K562 (cell line): Measurements from ENCODE around the gene PGM5. TPM values are rescaled to one million over a fixed set of nuclear protein-coding genes. Genes with fewer than 3 reads are reported as not detected.

Experiments used
- ATAC-seq: fragments of 200-7000 bp; cut with Tn5 transposase; 3 replicates; pipeline ENCODE4 v1.9.1; 2020; ENCODE audit warnings: moderate library complexity
- BruUV-seq: library from RNA; stranded (reverse); fragments of 400-500 nt; replicated peaks from 2 replicates; lab custom pipeline; 2021; lab: Mats Ljungman, UMichigan
- CTCF ChIA-PET: fragments of 300-600 bp; formaldehyde crosslinking; extraction: SDS; loops from one replicate; lab custom pipeline; 2021; ENCODE audit warnings: low intra/inter-chr PET ratio; lab: Yijun Ruan, JAX
- POLR2A ChIA-PET: fragments of 300-600, 350-650 bp; sonication (Branson Sonifier 250); formaldehyde crosslinking; extraction: SDS; loops from one replicate; lab custom pipeline; 2021; ENCODE audit warnings: antibody characterized with exemption, inconsistent platforms; lab: Yijun Ruan, JAX
- DNase-seq, 4 experiments: peaks; one replicate each; pipeline versions ENCODE4 v3.0.0 to v3.0.0-alpha.2; 2011 to 2018; ENCODE audit warnings: low spot score in 3 of 4, mixed read lengths in 3 of 4; ENCODE audit errors: extremely low read depth in 1 of 4
- FAIRE-seq: peaks from 2 replicates; lab custom pipeline; 2011; peaks lifted over from hg19 to GRCh38; lab: Jason Lieb, UNC
- H2AFZ ChIP-seq: 2 replicates; pipeline ENCODE4 v1.6.0; 2011; ENCODE audit warnings: low read depth, low read length, control low read depth, inconsistent platforms
- H3K27ac ChIP-seq: fragments of 200-600 bp; 3 replicates; pipeline ENCODE4 v1.8.0; 2011; ENCODE audit warnings: low read depth, mild to moderate bottlenecking, control low read depth, inconsistent platforms, low read length, moderate library complexity, mixed read lengths; ENCODE audit errors: extremely low read depth
- H3K27me3 ChIP-seq, 2 experiments: fragments of 300-600 bp in 1 of 2; 2 replicates in 1 of 2; 3 replicates in 1 of 2; pipeline versions ENCODE4 v1.6.0 to v1.8.0; 2011; ENCODE audit warnings: inconsistent platforms in 2 of 2, low read length in 2 of 2, mild to moderate bottlenecking in 1 of 2, mixed read lengths in 1 of 2, moderate library complexity in 1 of 2; ENCODE audit not compliant: control insufficient read depth in 2 of 2, insufficient read depth in 2 of 2
- H3K36me3 ChIP-seq: fragments of 300-600 bp; 3 replicates; pipeline ENCODE4 v1.8.0; 2011; ENCODE audit warnings: mild to moderate bottlenecking, low read length, inconsistent platforms; ENCODE audit not compliant: control insufficient read depth, insufficient read depth
- H3K4me1 ChIP-seq, 2 experiments: fragments of 200-600 bp in 1 of 2; replicated peaks in 1 of 2; 2 replicates in 1 of 2; 3 replicates in 1 of 2; pipeline versions ENCODE4 v1.5.1 to v1.8.0; 2011; ENCODE audit warnings: inconsistent platforms in 2 of 2, low read length in 2 of 2, mild to moderate bottlenecking in 1 of 2, mixed read lengths in 1 of 2, moderate library complexity in 1 of 2; ENCODE audit not compliant: control insufficient read depth in 2 of 2, insufficient read depth in 2 of 2
- H3K4me2 ChIP-seq: 2 replicates; pipeline ENCODE4 v1.6.1; 2011; ENCODE audit warnings: low read length, control low read depth, inconsistent platforms, mixed read lengths; ENCODE audit not compliant: insufficient read depth
- H3K4me3 ChIP-seq: fragments of 200-600 bp; sonication (generic), shearing (Covaris generic); 2 replicates; pipeline ENCODE4 v1.5.1; 2016; ENCODE audit warnings: control low read depth, inconsistent platforms
- H3K79me2 ChIP-seq: fragments of 200-600 bp; 3 replicates; pipeline ENCODE4 v1.8.0; 2011; ENCODE audit warnings: low read length, inconsistent platforms; ENCODE audit not compliant: control insufficient read depth, insufficient read depth
- H3K9ac ChIP-seq, 2 experiments: 2 replicates each; pipeline versions ENCODE4 v1.6.0 to v1.6.1; 2011; ENCODE audit warnings: low read depth in 2 of 2, low read length in 2 of 2, control low read depth in 1 of 2, inconsistent platforms in 1 of 2, mild to moderate bottlenecking in 1 of 2, mixed read lengths in 1 of 2; ENCODE audit not compliant: insufficient read depth in 1 of 2
- H3K9me1 ChIP-seq: one replicate; pipeline ENCODE4 v1.6.0; 2011; ENCODE audit warnings: inconsistent platforms, mild to moderate bottlenecking, low read length, moderate library complexity; ENCODE audit not compliant: control insufficient read depth, insufficient read depth
- H3K9me3 ChIP-seq: replicated peaks from 2 replicates; pipeline ENCODE4 v1.5.1; 2011; ENCODE audit warnings: low read depth, low read length, inconsistent platforms; ENCODE audit not compliant: control insufficient read depth, insufficient read depth
- H4K20me1 ChIP-seq: replicated peaks from 2 replicates; pipeline ENCODE4 v1.6.1; 2011; ENCODE audit warnings: low read length, inconsistent platforms, mixed read lengths; ENCODE audit not compliant: control insufficient read depth, insufficient read depth
- ATF6 ChIP-seq: sonication (generic); formaldehyde crosslinking; IDR thresholded peaks from 2 replicates; pipeline ENCODE4 v1.4.0; 2020; ENCODE audit warnings: mild to moderate bottlenecking, missing genetic modification reagents
- BHLHE40 ChIP-seq: IDR thresholded peaks from 2 replicates; pipeline ENCODE4 v1.6.1; 2011; ENCODE audit warnings: low read length, improper control_type of control experiment
- CHD2 ChIP-seq: IDR thresholded peaks from 2 replicates; pipeline ENCODE4 v1.6.1; 2011; ENCODE audit warnings: low read depth, low read length
- CREB3L1 ChIP-seq: fragments of 450-650 bp; IDR thresholded peaks from 2 replicates; pipeline ENCODE4 v1.6.1; 2014; ENCODE audit warnings: low read depth, mild to moderate bottlenecking, moderate library complexity, borderline replicate concordance
- DEAF1 ChIP-seq: fragments of 450-650 bp; formaldehyde crosslinking; IDR thresholded peaks from 2 replicates; pipeline ENCODE4 v1.4.0; 2020; ENCODE audit warnings: mild to moderate bottlenecking, moderate library complexity
- HMBOX1 ChIP-seq: sonication (generic); IDR thresholded peaks from 2 replicates; pipeline ENCODE4 v1.6.1; 2016
- ILF3 ChIP-seq: fragments of 450-650 bp; IDR thresholded peaks from 2 replicates; pipeline ENCODE4 v1.6.1; 2018; ENCODE audit warnings: antibody characterized with exemption, mild to moderate bottlenecking, moderate library complexity, borderline replicate concordance
- MIER1 ChIP-seq: fragments of 450-650 bp; IDR thresholded peaks from 2 replicates; pipeline ENCODE4 v1.6.1; 2016; ENCODE audit warnings: antibody characterized with exemption, mild to moderate bottlenecking, low read depth
- MITF ChIP-seq: IDR thresholded peaks from 2 replicates; pipeline ENCODE4 v1.6.1; 2014; ENCODE audit warnings: antibody characterized with exemption
- NONO ChIP-seq, 2 experiments: fragments of 200-400 bp in 1 of 2; fragments of 450-650 bp in 1 of 2; formaldehyde crosslinking in 1 of 2; IDR thresholded peaks; 2 replicates each; pipeline ENCODE4 v1.6.1; 2017; ENCODE audit warnings: low read depth in 2 of 2, mild to moderate bottlenecking in 2 of 2, moderate library complexity in 2 of 2, low read length in 1 of 2
- SUPT5H ChIP-seq: fragments of 450-650 bp; IDR thresholded peaks from 2 replicates; pipeline ENCODE4 v1.6.1; 2016
- TAF1 ChIP-seq: IDR thresholded peaks from 2 replicates; pipeline ENCODE4 v1.6.1; 2011; ENCODE audit warnings: mild to moderate bottlenecking, low read length, moderate library complexity; ENCODE audit not compliant: insufficient read depth, control insufficient read depth, severe bottlenecking; ENCODE audit errors: extremely low read depth
- TAF9B ChIP-seq: fragments of 450-650 bp; IDR thresholded peaks from 2 replicates; pipeline ENCODE4 v1.6.1; 2018; ENCODE audit warnings: mild to moderate bottlenecking; ENCODE audit not compliant: partially characterized antibody
- in situ Hi-C: fragments of 300-500 bp; cut with MboI; formaldehyde crosslinking; loops from 4 replicates; pipeline ENCODE4 v1.15.0; 2018; ENCODE audit warnings: inconsistent platforms, mixed read lengths
- intact Hi-C: fragments of 100-400 bp; cut with micrococcal nuclease; formaldehyde crosslinking; loops from 2 replicates; pipeline ENCODE4 v1.14.2; 2022
- polyA plus RNA-seq, 8 experiments: library from polyadenylated mRNA; depleted of rRNA in 4 of 8; stranded (reverse) in 5 of 8; unstranded in 3 of 8; fragments of >200 nt; fragmentation: Nextera tagmentation in 2 of 8; fragmentation: Illumina TruSeq in 1 of 8; extraction: Ambion mirVana in 2 of 8; extraction: Trizol in 1 of 8; gene quantifications; 2 replicates each; pipeline versions ENCODE4 v1.2.1 to v1.2.3, GENCODE V29; 2011 to 2014; ENCODE audit warnings: inconsistent platforms in 1 of 8, missing spikeins in 1 of 8
- total RNA-seq, 7 experiments: library from RNA; depleted of rRNA in 6 of 7; stranded (reverse); fragments of >200 nt in 6 of 7; fragmentation: Illumina TruSeq in 2 of 7; extraction: Trizol in 2 of 7; gene quantifications; 2 replicates each; pipeline versions ENCODE4 v1.2.1 to v1.2.3, GENCODE V29; 2011 to 2021; ENCODE audit warnings: low replicate concordance in 1 of 7

PGM5 gene
- total and polyA plus RNA-seq, 9 of the 15 experiments (the other 6 are each of a cell fraction or from before 2014, with no cell fraction given): 0.03 to 0.24 (median 0.15) TPM; not detected in 1

GRCh38 chr9:68426755-68427154 lies 70.3 kb downstream of the PGM5 start (continued):
- no peak for TF ChIP-seq ATF6 (CRISPR knock-in tag)
- TF ChIP-seq BHLHE40: no peak
- TF ChIP-seq SUPT5H: no peak

- ChIA-PET POLR2A (no interaction called here), CTCF (no interaction called here)
- FAIRE-seq: no peak
- H3K27ac ChIP-seq: no peak overlapping the region
- no peak for DNase-seq
- H3K4me2 ChIP-seq: no peak overlapping the region
- no peaks in the 10 kb centered on the region for H3K9me1 ChIP-seq
- no peak overlapping the region for H3K4me3 ChIP-seq
- H2AFZ ChIP-seq: no peak overlapping the region
- no peaks in the 10 kb centered on the region for H3K36me3 ChIP-seq
- H4K20me1 ChIP-seq: no peaks in the 10 kb centered on the region; the same call in 1 of the 2 replicates
- TF ChIP-seq DEAF1 (CRISPR knock-in tag) (no peak), CREB3L1 (no peak), MIER1 (no peak), MITF (no peak), ILF3 (no peak), TAF9B (no peak), CHD2 (no peak), NONO (IDR thresholded peaks at IDR 0.05; ENCODE audit: low read depth in 2 of 2, low read length in 1 of 2) (no peak), TAF1 (no peak), HMBOX1 (no peak)
- no peak overlapping the region for H3K9ac ChIP-seq
- intact Hi-C loops: no loop called here
- no peaks in the 10 kb centered on the region for H3K79me2 ChIP-seq
- H3K4me1 ChIP-seq: no peaks in the 10 kb centered on the region
- H3K27me3 ChIP-seq: no peaks in the 10 kb centered on the region
- no peak for ATAC-seq
- BruUV-seq: no TSS peak
- in situ Hi-C loops: no loop called here
- H3K9me3 ChIP-seq: no peaks in the 10 kb centered on the region
These were observed 71.0 kb downstream of the PGM5 start for GRCh38 chr9:68427216-68427977.
